Tibial artery (tissue), 4 donors: ENCODE results near the gene DLG1.
"Not testable (repeated sequence)": the region's sequence is repeated elsewhere in the genome, so short reads cannot be mapped to it uniquely, and the experiment has no call there.

Experiments
- DNase-seq, 2 donors: peaks; one replicate each; pipeline ENCODE4 v3.0.0-alpha.2; 2019
- H3K27ac ChIP-seq, 2 donors: fragments of 200-600 bp; sonication (generic) in 1 of 2; 1 replicate in 1 of 2; 2 replicates in 1 of 2; pipeline ENCODE4 v1.5.1; 2018 to 2019; ENCODE audit warnings: mild to moderate bottlenecking in 1 of 2
- H3K27me3 ChIP-seq, 2 donors: fragments of 200-600 bp; sonication (generic) in 1 of 2; one replicate each; pipeline versions ENCODE4 v1.5.1 to v1.6.0; 2016 to 2019
- H3K36me3 ChIP-seq, 3 donors: fragments of 200-600 bp; sonication (generic) in 2 of 3; one replicate each; pipeline ENCODE4 v1.5.1; 2016 to 2019; ENCODE audit warnings: mild to moderate bottlenecking in 2 of 3
- H3K4me1 ChIP-seq, 4 donors: fragments of 200-600 bp; sonication (generic) in 2 of 4; 1 replicate in 3 of 4; 2 replicates in 1 of 4; pipeline ENCODE4 v1.5.1; 2016 to 2019
- H3K4me3 ChIP-seq, 2 donors: fragments of 200-600 bp; sonication (generic) in 1 of 2; 1 replicate in 1 of 2; 2 replicates in 1 of 2; pipeline ENCODE4 v1.5.1; 2018 to 2019; ENCODE audit warnings: mild to moderate bottlenecking in 2 of 2
- H3K9me3 ChIP-seq, 3 donors: fragments of 200-600 bp; sonication (generic) in 1 of 3; one replicate each; pipeline ENCODE4 v1.5.1; 2016 to 2019
- CTCF ChIP-seq, 2 experiments: fragments of 200-600 bp in 1 of 2; fragments of 450-650 bp in 1 of 2; IDR thresholded peaks; one replicate each; pipeline ENCODE4 v1.5.1; 2017 to 2019; ENCODE audit warnings: antibody characterized with exemption in 2 of 2, mild to moderate bottlenecking in 1 of 2, moderate library complexity in 1 of 2
- intact Hi-C: fragments of 100-400 bp; cut with DNase I; formaldehyde crosslinking; loops from one replicate; pipeline ENCODE4 v1.15.0; 2023; ENCODE audit warnings: low total_unique reads

The DLG1 gene

GRCh38 chr3:197286678-197287077 is 11.7 kb downstream of the DLG1 start:
- Histone ChIP-seq H3K27ac (no peak overlapping the region), H3K27me3 (no peaks in the 10 kb centered on the region), H3K4me3 (no peak overlapping the region), H3K9me3 (no peaks in the 10 kb centered on the region), H3K36me3 (peaks cover 11 to 36% (median 29%) of the 10 kb centered on the region in 3 donors), H3K4me1 (peaks cover 0 to 6% (median 2%) of the 10 kb centered on the region in 4 donors)
- DNase-seq = no peak
- TF ChIP-seq CTCF (IDR thresholded peaks at IDR 0.05) = no peak
- intact Hi-C loops = no loop called here

GRCh38 chr3:197285557-197285956 is 12.9 kb downstream of the DLG1 start:
- intact Hi-C loops = no loop called here
- no peaks in the 10 kb centered on the region for H3K27me3 ChIP-seq
- H3K4me1 ChIP-seq = peaks cover 0 to under 1% (median under 1%) of the 10 kb centered on the region in 4 donors
- no peak for TF ChIP-seq CTCF (IDR thresholded peaks at IDR 0.05)
- DNase-seq = no peak
- peaks cover 18 to 41% (median 37%) of the 10 kb centered on the region in 3 donors for H3K36me3 ChIP-seq
- no peaks in the 10 kb centered on the region for H3K9me3 ChIP-seq
- no peak overlapping the region for H3K27ac ChIP-seq
- no peak overlapping the region for H3K4me3 ChIP-seq

GRCh38 chr3:197283045-197283444 is 15.4 kb downstream of the DLG1 start:
- no peak for TF ChIP-seq CTCF (IDR thresholded peaks at IDR 0.05)

GRCh38 chr3:197281849-197282248 is 16.6 kb downstream of the DLG1 start:
- no peak overlapping the region for H3K27ac ChIP-seq
- no peaks in the 10 kb centered on the region for H3K27me3 ChIP-seq
- no peak for TF ChIP-seq CTCF (IDR thresholded peaks at IDR 0.05)
- no peaks in the 10 kb centered on the region for H3K4me1 ChIP-seq
- intact Hi-C loops = no loop called here
- DNase-seq = no peak
- no peak overlapping the region for H3K4me3 ChIP-seq
- H3K9me3 ChIP-seq = no peaks in the 10 kb centered on the region
- peaks cover 23 to 43% (median 37%) of the 10 kb centered on the region in 3 donors for H3K36me3 ChIP-seq

More at GRCh38 chr3:197283045-197283444, 15.4 kb downstream of the DLG1 start:
- H3K27me3 ChIP-seq = no peaks in the 10 kb centered on the region
- H3K4me3 ChIP-seq = no peak overlapping the region
- intact Hi-C loops = no loop called here
- peaks cover 24 to 46% (median 40%) of the 10 kb centered on the region in 3 donors for H3K36me3 ChIP-seq
- no peaks in the 10 kb centered on the region for H3K4me1 ChIP-seq
- no peak overlapping the region for H3K27ac ChIP-seq
- no peak for DNase-seq
- H3K9me3 ChIP-seq = no peaks in the 10 kb centered on the region

GRCh38 chr3:197280156-197280555 is 18.3 kb downstream of the DLG1 start:
- Histone ChIP-seq H3K4me3 (no peak overlapping the region), H3K4me1 (no peaks in the 10 kb centered on the region), H3K9me3 (no peaks in the 10 kb centered on the region), H3K27me3 (no peaks in the 10 kb centered on the region), H3K36me3 (peaks cover 13 to 35% (median 32%) of the 10 kb centered on the region in 3 donors), H3K27ac (no peak overlapping the region)
- DNase-seq = no peak
- TF ChIP-seq CTCF (IDR thresholded peaks at IDR 0.05) = no peak
- intact Hi-C loops = no loop called here

GRCh38 chr3:197278933-197279332 is 19.5 kb downstream of the DLG1 start:
- no peaks in the 10 kb centered on the region for H3K9me3 ChIP-seq
- no peak for DNase-seq
- no peak overlapping the region for H3K4me3 ChIP-seq
- intact Hi-C loops = no loop called here
- no peaks in the 10 kb centered on the region for H3K4me1 ChIP-seq
- no peaks in the 10 kb centered on the region for H3K27me3 ChIP-seq
- H3K36me3 ChIP-seq = peaks cover 13 to 35% (median 32%) of the 10 kb centered on the region in 3 donors
- H3K27ac ChIP-seq = no peak overlapping the region
- TF ChIP-seq CTCF (IDR thresholded peaks at IDR 0.05) = no peak

GRCh38 chr3:197276808-197277207 is 21.6 kb downstream of the DLG1 start:
- intact Hi-C loops, H3K4me1 ChIP-seq, DNase-seq, H3K9me3 ChIP-seq, H3K27me3 ChIP-seq, H3K27ac ChIP-seq, H3K4me3 ChIP-seq: not testable (repeated sequence)
- peaks cover 13 to 27% (median 24%) of the 10 kb centered on the region in 3 donors for H3K36me3 ChIP-seq
